Fibroblast of lung (primary cell): ENCODE results near the gene TMCO2.

Experiments
- CTCF ChIP-seq, 2 donors: IDR thresholded peaks in 1 of 2; conservative IDR thresholded peaks in 1 of 2; 1 replicate in 1 of 2; 2 replicates in 1 of 2; pipeline ENCODE4 v1.5.1; 2011 to 2012; ENCODE audit warnings: low read length in 2 of 2, control low read depth in 1 of 2, inconsistent platforms in 1 of 2, low read depth in 1 of 2, mild to moderate bottlenecking in 1 of 2
- EZH2 ChIP-seq: IDR thresholded peaks from 2 replicates; pipeline ENCODE4 v1.5.1; 2012; ENCODE audit warnings: low read length, control low read depth, mild to moderate bottlenecking; ENCODE audit errors: missing control alignments

DNA sequence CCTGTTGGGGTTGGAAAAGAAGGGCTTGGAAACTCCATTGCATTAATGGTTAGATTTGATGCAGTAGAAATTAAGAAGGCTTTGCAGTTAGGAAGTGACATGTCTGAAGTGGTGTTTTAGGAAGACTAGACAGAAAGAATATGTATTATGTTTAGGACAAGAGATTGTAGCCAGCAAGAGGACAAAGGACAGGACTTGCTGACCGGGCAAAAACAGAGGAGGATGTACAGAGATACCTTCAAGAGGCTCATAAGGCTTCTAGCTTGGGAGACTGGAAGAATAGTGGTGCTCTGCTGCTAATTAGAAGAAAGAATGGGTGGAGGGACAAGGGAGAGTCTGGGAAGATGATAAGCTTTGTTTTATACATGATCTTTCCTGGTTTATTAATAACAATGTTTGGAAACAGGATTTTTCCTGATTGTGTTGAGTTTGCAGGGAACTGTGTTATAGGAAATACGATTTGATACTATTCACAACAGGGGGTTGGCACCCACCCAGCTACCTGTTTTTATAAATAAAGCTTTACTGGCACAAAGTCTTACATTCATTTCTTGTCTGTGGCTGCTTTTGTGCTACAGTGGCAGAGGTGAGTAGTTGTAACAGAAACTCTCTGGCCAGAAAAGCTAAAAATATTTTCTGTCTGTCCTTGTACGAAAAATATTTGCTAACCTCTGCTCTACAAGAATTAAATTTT is 37.1 kb upstream of the TMCO2 start:
- TF ChIP-seq CTCF (conservative IDR thresholded peaks at IDR 0.05 in 1 of 2, IDR thresholded peaks at IDR 0.05 in 1 of 2; ENCODE audit: low read depth in 1 of 2, low read length in 2 of 2) (no peak), EZH2 (no peak)
